HFFc6 (cell line): Measurements from ENCODE around the gene FAM9C. TPM values are rescaled to one million over a fixed set of nuclear protein-coding genes. Genes with fewer than 3 reads are reported as not detected.

Experiments used
- DNase-seq: peaks from one replicate; pipeline ENCODE4 v3.0.0-alpha.2; 2018
- H3K27ac Mint-ChIP-seq: 2 replicates; pipeline ENCODE4 v1.8.0; 2020; ENCODE audit warnings: mild to moderate bottlenecking, mixed read lengths
- H3K27me3 Mint-ChIP-seq: 2 replicates; pipeline ENCODE4 v1.8.0; 2021; ENCODE audit warnings: mild to moderate bottlenecking, moderate library complexity, mixed read lengths; ENCODE audit not compliant: insufficient read depth
- H3K36me3 Mint-ChIP-seq: 2 replicates; pipeline ENCODE4 v1.8.0; 2021; ENCODE audit warnings: low read depth, mixed read lengths
- H3K4me1 Mint-ChIP-seq: 2 replicates; pipeline ENCODE4 v1.8.0; 2020; ENCODE audit warnings: low read depth, mixed read lengths
- H3K4me3 Mint-ChIP-seq: 2 replicates; pipeline ENCODE4 v1.8.0; 2020; ENCODE audit warnings: mild to moderate bottlenecking, moderate library complexity, mixed read lengths
- H3K9me3 Mint-ChIP-seq: 2 replicates; pipeline ENCODE4 v1.8.0; 2020; ENCODE audit warnings: mild to moderate bottlenecking, mixed read lengths
- total RNA-seq, 6 experiments: library from RNA; stranded (reverse); fragmentation: NEBNext Ultra II Directional; extraction: Animal tissue kit (Norgen Biotek cat#: 25700); gene quantifications; 2 replicates in 1 of 6; 3 replicates in 5 of 6; pipeline ENCODE4 v1.2.3, GENCODE V29; 2021
- TF ChIP-seq, protein P1 (sequence below): fragments of 200-600 bp; sonication (generic); IDR thresholded peaks from 2 replicates; pipeline ENCODE4 v1.5.0; 2021; ENCODE audit warnings: antibody characterized with exemption, mild to moderate bottlenecking

Gene FAM9C
- total RNA-seq, 6 experiments from 2014 or later: not detected

GRCh38 chrX:13043138-13043537, 1.3 kb downstream of the FAM9C start:
- Mint-ChIP-seq H3K4me3 (no peak overlapping the region), H3K27me3 (no peaks in the 10 kb centered on the region), H3K27ac (no peak overlapping the region), H3K4me1 (peaks cover 2% of the 10 kb centered on the region), H3K9me3 (no peaks in the 10 kb centered on the region), H3K36me3 (no peaks in the 10 kb centered on the region)
- TF ChIP-seq, protein P1, sequence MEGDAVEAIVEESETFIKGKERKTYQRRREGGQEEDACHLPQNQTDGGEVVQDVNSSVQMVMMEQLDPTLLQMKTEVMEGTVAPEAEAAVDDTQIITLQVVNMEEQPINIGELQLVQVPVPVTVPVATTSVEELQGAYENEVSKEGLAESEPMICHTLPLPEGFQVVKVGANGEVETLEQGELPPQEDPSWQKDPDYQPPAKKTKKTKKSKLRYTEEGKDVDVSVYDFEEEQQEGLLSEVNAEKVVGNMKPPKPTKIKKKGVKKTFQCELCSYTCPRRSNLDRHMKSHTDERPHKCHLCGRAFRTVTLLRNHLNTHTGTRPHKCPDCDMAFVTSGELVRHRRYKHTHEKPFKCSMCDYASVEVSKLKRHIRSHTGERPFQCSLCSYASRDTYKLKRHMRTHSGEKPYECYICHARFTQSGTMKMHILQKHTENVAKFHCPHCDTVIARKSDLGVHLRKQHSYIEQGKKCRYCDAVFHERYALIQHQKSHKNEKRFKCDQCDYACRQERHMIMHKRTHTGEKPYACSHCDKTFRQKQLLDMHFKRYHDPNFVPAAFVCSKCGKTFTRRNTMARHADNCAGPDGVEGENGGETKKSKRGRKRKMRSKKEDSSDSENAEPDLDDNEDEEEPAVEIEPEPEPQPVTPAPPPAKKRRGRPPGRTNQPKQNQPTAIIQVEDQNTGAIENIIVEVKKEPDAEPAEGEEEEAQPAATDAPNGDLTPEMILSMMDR: no peak
- no peak for DNase-seq

GRCh38 chrX:13036896-13037295, 7.5 kb downstream of the FAM9C start:
- Mint-ChIP-seq H3K4me3 (no peak overlapping the region), H3K36me3 (no peaks in the 10 kb centered on the region), H3K9me3 (no peaks in the 10 kb centered on the region), H3K4me1 (no peaks in the 10 kb centered on the region), H3K27ac (no peak overlapping the region), H3K27me3 (no peaks in the 10 kb centered on the region)
- DNase-seq: no peak
- TF ChIP-seq, protein P1: no peak

- DNase-seq: no peak
- no peaks in the 10 kb centered on the region for H3K27me3 Mint-ChIP-seq
Measured at GRCh38 chrX:13033193-13033592, 11.2 kb downstream of the FAM9C start.

GRCh38 chrX:13029887-13030771, 14.3 kb downstream of the FAM9C start:
- Mint-ChIP-seq H3K36me3 (no peaks in the 10 kb centered on the region), H3K27me3 (no peaks in the 10 kb centered on the region), H3K9me3 (no peaks in the 10 kb centered on the region), H3K4me1 (peaks cover 39% of the 10 kb centered on the region), H3K4me3 (peak overlapping the region; percentile 80), H3K27ac (peak overlapping the region; percentile 89)
- TF ChIP-seq, protein P1: no peak
- no peak for DNase-seq

More at GRCh38 chrX:13033193-13033592, 11.2 kb downstream of the FAM9C start:
- peaks cover 28% of the 10 kb centered on the region for H3K4me1 Mint-ChIP-seq
- no peak overlapping the region for H3K4me3 Mint-ChIP-seq
- TF ChIP-seq, protein P1: no peak
- H3K36me3 Mint-ChIP-seq: no peaks in the 10 kb centered on the region
- H3K27ac Mint-ChIP-seq: no peak overlapping the region
- H3K9me3 Mint-ChIP-seq: no peaks in the 10 kb centered on the region

GRCh38 chrX:13029637-13029886, 14.9 kb downstream of the FAM9C start:
- no peaks in the 10 kb centered on the region for H3K36me3 Mint-ChIP-seq
- H3K27ac Mint-ChIP-seq: peak overlapping the region; percentile 89
- peaks cover 42% of the 10 kb centered on the region for H3K4me1 Mint-ChIP-seq
- H3K9me3 Mint-ChIP-seq: no peaks in the 10 kb centered on the region
- TF ChIP-seq, protein P1: no peak
- no peaks in the 10 kb centered on the region for H3K27me3 Mint-ChIP-seq
- no peak for DNase-seq
- H3K4me3 Mint-ChIP-seq: peak overlapping the region; percentile 80
